Neural cell (in vitro differentiated cells): ENCODE data around the gene DACT2. TPM values are rescaled to one million over a fixed set of nuclear protein-coding genes. Genes with fewer than 3 reads are reported as not detected.

Experiments used
- H2AFZ ChIP-seq: fragments of 200-600, 300-800 bp; sonication (generic), shearing (Covaris generic); 2 replicates; pipeline ENCODE4 v1.6.0; 2014; ENCODE audit warnings: low read depth, mild to moderate bottlenecking, antibody characterized with exemption, low read length, moderate library complexity
- H3F3A ChIP-seq: fragments of 200-600 bp; shearing (Covaris generic); 2 replicates; pipeline ENCODE4 v1.6.1; 2016; ENCODE audit warnings: mild to moderate bottlenecking, moderate library complexity, mixed read lengths, antibody characterized with exemption, low read length; ENCODE audit not compliant: insufficient read depth, poor library complexity, severe bottlenecking
- H3K27ac ChIP-seq: fragments of 200-600, 300-800 bp; sonication (generic), shearing (Covaris generic); 2 replicates; pipeline ENCODE4 v1.5.1; 2014; ENCODE audit warnings: mild to moderate bottlenecking, low read length, moderate library complexity
- H3K27me3 ChIP-seq: fragments of 300-800, 200-600 bp; sonication (generic), shearing (Covaris generic); 2 replicates; pipeline ENCODE4 v1.6.0; 2014; ENCODE audit warnings: mild to moderate bottlenecking, low read depth, low read length, moderate library complexity; ENCODE audit not compliant: insufficient read depth
- H3K36me3 ChIP-seq: fragments of 300-800, 200-600 bp; sonication (generic), shearing (Covaris generic); 2 replicates; pipeline ENCODE4 v1.5.1; 2014; ENCODE audit warnings: mild to moderate bottlenecking, antibody characterized with exemption, low read length, moderate library complexity; ENCODE audit not compliant: insufficient read depth
- H3K4me2 ChIP-seq: fragments of 300-800, 200-600 bp; sonication (generic), shearing (Covaris generic); 2 replicates; pipeline ENCODE4 v1.6.0; 2014; ENCODE audit warnings: mild to moderate bottlenecking, low read length
- H3K4me3 ChIP-seq: fragments of 300-800, 200-600 bp; sonication (generic), shearing (Covaris generic); 2 replicates; pipeline ENCODE4 v1.5.1; 2014; ENCODE audit warnings: mild to moderate bottlenecking, low read length, moderate library complexity
- H3K79me2 ChIP-seq: fragments of 200-600 bp; shearing (Covaris generic); replicated peaks from 2 replicates; pipeline ENCODE4 v1.6.0; 2014; ENCODE audit warnings: mild to moderate bottlenecking, low read length, moderate library complexity; ENCODE audit not compliant: insufficient read depth
- H3K9ac ChIP-seq: fragments of 300-800, 200-600 bp; sonication (generic), shearing (Covaris generic); 2 replicates; pipeline ENCODE4 v1.6.1; 2016; ENCODE audit warnings: mild to moderate bottlenecking, low read length, mixed read lengths
- H3K9me2 ChIP-seq: fragments of 200-600 bp; shearing (Covaris generic); 2 replicates; pipeline ENCODE4 v1.6.1; 2016; ENCODE audit warnings: mild to moderate bottlenecking, low read length, mixed read lengths; ENCODE audit not compliant: insufficient read depth
- H3K9me3 ChIP-seq: fragments of 200-600, 300-800 bp; sonication (generic), shearing (Covaris generic); 2 replicates; pipeline ENCODE4 v1.6.1; 2016; ENCODE audit warnings: mild to moderate bottlenecking, mixed run types, low read length, moderate library complexity, mixed read lengths
- H4K20me1 ChIP-seq: fragments of 200-600 bp; shearing (Covaris generic); 2 replicates; pipeline ENCODE4 v1.6.1; 2016; ENCODE audit warnings: mild to moderate bottlenecking, mixed run types; ENCODE audit not compliant: insufficient read depth
- CTCF ChIP-seq: fragments of 450-650 bp; IDR thresholded peaks from 2 replicates; pipeline ENCODE4 v1.5.1; 2014; ENCODE audit warnings: antibody characterized with exemption, mild to moderate bottlenecking, moderate library complexity; ENCODE audit not compliant: poor library complexity, severe bottlenecking
- EP300 ChIP-seq: fragments of 450-650 bp; conservative IDR thresholded peaks from 2 replicates; pipeline ENCODE4 v1.6.1; 2014; ENCODE audit warnings: antibody characterized with exemption, mild to moderate bottlenecking, moderate library complexity; ENCODE audit not compliant: poor library complexity, severe bottlenecking
- EZH2 ChIP-seq: fragments of 200-600, 300-800 bp; shearing (Covaris generic), sonication (generic); IDR thresholded peaks from 2 replicates; pipeline ENCODE4 v1.6.1; 2014; ENCODE audit warnings: antibody characterized with exemption, low read length, borderline replicate concordance, mild to moderate bottlenecking; ENCODE audit not compliant: insufficient read depth, poor library complexity, severe bottlenecking
- MXI1 ChIP-seq: fragments of 450-650 bp; conservative IDR thresholded peaks from 2 replicates; pipeline ENCODE4 v1.6.1; 2014; ENCODE audit warnings: antibody characterized with exemption, mild to moderate bottlenecking; ENCODE audit not compliant: poor library complexity, severe bottlenecking
- POLR2AphosphoS5 ChIP-seq: IDR thresholded peaks from 2 replicates; pipeline ENCODE4 v1.6.1; 2012
- RAD21 ChIP-seq: fragments of 450-650 bp; conservative IDR thresholded peaks from 2 replicates; pipeline ENCODE4 v1.6.1; 2014; ENCODE audit warnings: antibody characterized with exemption, mild to moderate bottlenecking, moderate library complexity
- REST ChIP-seq: IDR thresholded peaks from 2 replicates; pipeline ENCODE4 v1.6.1; 2012; ENCODE audit warnings: borderline replicate concordance
- SMC3 ChIP-seq: fragments of 450-650 bp; conservative IDR thresholded peaks from 2 replicates; pipeline ENCODE4 v1.6.1; 2014; ENCODE audit warnings: antibody characterized with exemption, mild to moderate bottlenecking, moderate library complexity; ENCODE audit not compliant: poor library complexity
- TAF1 ChIP-seq: IDR thresholded peaks from 2 replicates; pipeline ENCODE4 v1.6.1; 2012; ENCODE audit warnings: low read depth
- polyA plus RNA-seq: library from polyadenylated mRNA; depleted of rRNA; stranded (reverse); fragments of >200 nt; gene quantifications from 2 replicates; pipeline ENCODE4 v1.2.3, GENCODE V29; 2014

The DACT2 gene
- polyA plus RNA-seq, 1 donor from 2014 or later: 0.48 TPM

DNA sequence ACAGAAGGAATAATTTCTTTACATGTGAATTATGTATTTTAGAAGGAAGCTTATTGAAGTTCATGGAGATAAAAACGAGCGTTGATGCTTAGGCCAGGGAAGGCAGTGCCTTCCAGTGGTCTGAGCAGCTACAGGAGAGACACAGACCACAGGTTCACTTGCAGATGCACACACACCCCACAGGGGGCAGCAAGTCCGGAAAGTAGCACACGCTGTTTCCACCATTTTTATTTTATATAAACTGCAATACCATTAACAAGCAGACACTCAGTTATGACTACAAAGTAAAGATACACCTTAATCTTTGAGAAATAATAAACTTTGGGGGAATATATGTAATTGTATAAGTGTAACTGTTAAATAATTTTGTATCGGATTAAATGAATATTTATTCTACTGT is 13.5 kb upstream of the DACT2 start:
- H2AFZ ChIP-seq: no peak overlapping the region

DNA sequence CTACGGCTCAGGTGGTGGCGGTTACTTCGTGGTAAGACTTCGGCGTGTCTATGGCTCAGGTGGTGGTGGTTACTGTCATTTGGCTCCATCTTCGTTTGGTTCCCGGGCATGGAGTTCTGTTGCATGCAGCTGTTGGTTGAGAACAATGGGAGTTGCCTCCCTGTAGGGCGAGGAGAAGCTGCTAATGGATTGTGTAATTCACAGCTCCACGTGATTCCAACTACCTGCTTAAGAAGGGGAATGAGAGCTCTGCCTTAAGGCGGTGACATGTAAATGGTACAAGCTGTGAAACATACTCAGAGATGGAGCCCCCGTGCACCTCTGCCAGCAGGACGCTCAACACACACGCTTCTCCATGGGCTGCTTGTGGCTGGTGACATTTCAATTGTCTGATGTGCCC is 12.4 kb upstream of the DACT2 start:
- TF ChIP-seq EP300: peak; percentile 15
- TF ChIP-seq EZH2: no peak
- no peak for TF ChIP-seq MXI1
- TF ChIP-seq SMC3: no peak
- TF ChIP-seq RAD21: peak; percentile 11
- TF ChIP-seq POLR2AphosphoS5: peak; percentile 39
- Histone ChIP-seq H3F3A (no peaks in the 10 kb centered on the region), H3K36me3 (no peaks in the 10 kb centered on the region), H3K4me2 (no peak overlapping the region), H3K9me2 (no peaks in the 10 kb centered on the region), H3K79me2 (no peaks in the 10 kb centered on the region), H3K27ac (no peak overlapping the region), H3K9me3 (no peaks in the 10 kb centered on the region), H3K9ac (no peak overlapping the region), H2AFZ (no peak overlapping the region), H3K4me3 (no peak overlapping the region), H3K27me3 (no peaks in the 10 kb centered on the region), H4K20me1 (no peaks in the 10 kb centered on the region)

More for the DNA sequence above, 13.5 kb upstream of the DACT2 start:
- no peak overlapping the region for H3K27ac ChIP-seq
- no peak overlapping the region for H3K4me3 ChIP-seq
- H3K79me2 ChIP-seq: no peaks in the 10 kb centered on the region
- H3K9me3 ChIP-seq: no peaks in the 10 kb centered on the region
- no peaks in the 10 kb centered on the region for H4K20me1 ChIP-seq
- H3F3A ChIP-seq: no peaks in the 10 kb centered on the region
- H3K36me3 ChIP-seq: no peaks in the 10 kb centered on the region
- H3K9me2 ChIP-seq: no peaks in the 10 kb centered on the region
- no peaks in the 10 kb centered on the region for H3K27me3 ChIP-seq
- TF ChIP-seq EZH2: no peak
- no peak for TF ChIP-seq MXI1
- no peak for TF ChIP-seq RAD21
- no peak for TF ChIP-seq CTCF
- no peak for TF ChIP-seq TAF1
- no peak for TF ChIP-seq EP300
- no peak for TF ChIP-seq SMC3
- no peak for TF ChIP-seq POLR2AphosphoS5
- TF ChIP-seq REST: no peak
- H3K4me2 ChIP-seq: no peak overlapping the region
- no peak overlapping the region for H3K9ac ChIP-seq
